WTC11 (cell line): Measurements from ENCODE around the gene CPEB3.

Source experiments
- CBFB ChIP-seq: sonication (generic); formaldehyde crosslinking; IDR thresholded peaks from 2 replicates; pipeline ENCODE4 v1.8.1; 2022; ENCODE audit warnings: mild to moderate bottlenecking, low read depth, missing genetic modification reagents
- CREB1 ChIP-seq: sonication (generic); formaldehyde crosslinking; IDR thresholded peaks from 2 replicates; pipeline ENCODE4 v1.8.0; 2023; ENCODE audit warnings: mild to moderate bottlenecking, missing genetic modification reagents
- CTCF ChIP-seq: fragments of 200-600 bp; IDR thresholded peaks from 2 replicates; pipeline ENCODE4 v1.8.0; 2022; ENCODE audit warnings: antibody characterized with exemption
- E2F5 ChIP-seq: sonication (generic); formaldehyde crosslinking; IDR thresholded peaks from 2 replicates; pipeline ENCODE4 v1.8.1; 2022; ENCODE audit warnings: mild to moderate bottlenecking, moderate library complexity, missing genetic modification reagents
- MAX ChIP-seq: sonication (generic); formaldehyde crosslinking; IDR thresholded peaks from 2 replicates; pipeline ENCODE4 v1.8.0; 2022; ENCODE audit warnings: mild to moderate bottlenecking, missing genetic modification reagents
- NFYB ChIP-seq: sonication (generic); formaldehyde crosslinking; conservative IDR thresholded peaks from 2 replicates; pipeline ENCODE4 v1.8.0; 2022; ENCODE audit warnings: low read depth, missing genetic modification reagents
- PREB ChIP-seq: sonication (generic); formaldehyde crosslinking; IDR thresholded peaks from 2 replicates; pipeline ENCODE4 v1.8.1; 2022; ENCODE audit warnings: mild to moderate bottlenecking, missing genetic modification reagents, moderate library complexity, borderline replicate concordance
- SP1 ChIP-seq: sonication (generic); formaldehyde crosslinking; conservative IDR thresholded peaks from 2 replicates; pipeline ENCODE4 v1.8.1; 2022; ENCODE audit warnings: missing genetic modification reagents
- USF1 ChIP-seq: sonication (generic); formaldehyde crosslinking; IDR thresholded peaks from 2 replicates; pipeline ENCODE4 v1.8.0; 2022; ENCODE audit warnings: mild to moderate bottlenecking, missing genetic modification reagents
- USF2 ChIP-seq: sonication (generic); formaldehyde crosslinking; IDR thresholded peaks from 2 replicates; pipeline ENCODE4 v1.8.1; 2023; ENCODE audit warnings: mild to moderate bottlenecking, missing genetic modification reagents, moderate library complexity
- ZNF121 ChIP-seq: sonication (generic); formaldehyde crosslinking; IDR thresholded peaks from 2 replicates; pipeline ENCODE4 v1.8.0; 2023; ENCODE audit warnings: missing genetic modification reagents
- ZNF317 ChIP-seq: sonication (generic); formaldehyde crosslinking; IDR thresholded peaks from 2 replicates; pipeline ENCODE4 v1.8.1; 2023; ENCODE audit warnings: low read depth, mild to moderate bottlenecking, moderate library complexity, missing genetic modification reagents, borderline replicate concordance

- no peak for TF ChIP-seq CTCF
- TF ChIP-seq USF1 (CRISPR knock-in tag), result no peak
- no peak for TF ChIP-seq USF2 (CRISPR knock-in tag)
- no peak for TF ChIP-seq CBFB (CRISPR knock-in tag)
- no peak for TF ChIP-seq E2F5 (CRISPR knock-in tag)
- TF ChIP-seq ZNF121 (CRISPR knock-in tag), result no peak
- TF ChIP-seq PREB, result no peak
- TF ChIP-seq CREB1 (CRISPR knock-in tag), result no peak
- no peak for TF ChIP-seq SP1 (CRISPR knock-in tag)
- no peak for TF ChIP-seq NFYB
- no peak for TF ChIP-seq MAX (CRISPR knock-in tag)
- TF ChIP-seq ZNF317 (CRISPR knock-in tag), result no peak
Measured at GRCh38 chr10:92108120-92108519, 182.8 kb downstream of the CPEB3 start.
